Heart left ventricle (tissue), 16 donors: ENCODE results near the gene SERP2. TPM values are rescaled to one million over a fixed set of nuclear protein-coding genes. Genes with fewer than 3 reads are reported as not detected.

Source experiments
- ATAC-seq, 4 donors: fragments of 200-7000 bp; cut with Tn5 transposase; one replicate each; pipeline ENCODE4 v1.9.1; 2020 to 2022; ENCODE audit warnings: moderate library complexity in 4 of 4, mild to moderate bottlenecking in 3 of 4, moderate number of reproducible peaks in 1 of 4
- DNase-seq, 5 donors: peaks; one replicate each; pipeline ENCODE4 v3.0.0-alpha.2; 2020
- H3K27ac ChIP-seq, 12 donors: fragments of 200-600 bp; sonication (generic) in 4 of 12; one replicate each; pipeline versions ENCODE4 v1.5.0 to v1.8.0; 2016 to 2022; ENCODE audit warnings: mild to moderate bottlenecking in 2 of 12
- H3K27me3 ChIP-seq, 9 donors: fragments of 200-600 bp; sonication (generic) in 2 of 9; one replicate each; pipeline versions ENCODE4 v1.5.1 to v1.8.0; 2016 to 2022; ENCODE audit warnings: mild to moderate bottlenecking in 3 of 9
- H3K36me3 ChIP-seq, 9 donors: fragments of 200-600 bp; sonication (generic) in 2 of 9; one replicate each; pipeline versions ENCODE4 v1.5.0 to v1.8.0; 2018 to 2022; ENCODE audit warnings: mild to moderate bottlenecking in 2 of 9
- H3K4me1 ChIP-seq, 12 donors: fragments of 200-600 bp; sonication (generic) in 4 of 12; one replicate each; pipeline versions ENCODE4 v1.5.0 to v1.8.0; 2016 to 2022; ENCODE audit warnings: mild to moderate bottlenecking in 3 of 12
- H3K4me3 ChIP-seq, 12 donors: fragments of 200-600 bp; sonication (generic) in 4 of 12; one replicate each; pipeline versions ENCODE4 v1.5.0 to v1.8.0; 2017 to 2022; ENCODE audit warnings: mild to moderate bottlenecking in 9 of 12, moderate library complexity in 4 of 12
- H3K9me3 ChIP-seq, 12 donors: fragments of 200-600 bp; sonication (generic) in 4 of 12; one replicate each; pipeline versions ENCODE4 v1.5.0 to v1.8.0; 2016 to 2022; ENCODE audit warnings: mild to moderate bottlenecking in 1 of 12
- POLR2A ChIP-seq, 2 donors: fragments of 450-650 bp; IDR thresholded peaks; one replicate each; pipeline ENCODE4 v1.6.1; 2017; ENCODE audit warnings: antibody characterized with exemption in 2 of 2, mild to moderate bottlenecking in 2 of 2, moderate library complexity in 2 of 2
- WGBS, 4 donors: extraction: QIAGEN DNeasy Blood & Tissue Kit in 2 of 4; methylation state at CpG; one replicate each; pipeline versions ENCODE4 v1.1.5 to v1.1.7; 2013 to 2018; 5-methylcytosine and 5-hydroxymethylcytosine counted together
- intact Hi-C, 10 donors: fragments of 100-400 bp; cut with DNase I; formaldehyde crosslinking; loops; one replicate each; pipeline versions ENCODE4 v1.11.1 to v1.14.2; 2022
- polyA plus RNA-seq, 2 donors: library from polyadenylated mRNA; stranded (reverse); fragments of 200-250 nt; gene quantifications; one replicate each; pipeline ENCODE4 v1.2.3, GENCODE V29; 2013
- total RNA-seq, 9 donors: library from RNA; depleted of rRNA in 2 of 9; stranded (reverse); fragments of >200 nt in 2 of 9; fragmentation: NEBNext Ultra II Directional in 3 of 9; extraction: Animal tissue kit (Norgen Biotek cat#: 25700) in 3 of 9; gene quantifications; one replicate each; pipeline versions ENCODE4 v1.1.0 to v1.2.4, GENCODE V29; 2016 to 2023
- TF ChIP-seq, protein P1 (sequence below), 12 donors: fragments of 200-600 bp; sonication (generic) in 4 of 12; IDR thresholded peaks; one replicate each; pipeline versions ENCODE4 v1.5.0 to v1.8.0; 2018 to 2022; ENCODE audit warnings: antibody characterized with exemption in 12 of 12, mild to moderate bottlenecking in 5 of 12
- donor health status: ischemic (EF 13 %, LVEDD 7.1; RV severe dilation, severe dysfunction).
- donor health status: healthy with polysubstance abuse.
- donor health status: DM: no; HTN: yes; CAD: no.
- donor health status: DM: no; HTN: no; CAD: no.
- donor health status: ischemic (EF 25% LVEDD 6.9; RV normal size, moderate dysfunction).
- donor health status: ischemic (EF 25% LVEDD 5.7; RV mildly dilated, moderate dysfunction).
- donor health status: healthy.
- donor health status: DM: yes; HTN: yes; CAD: no.
- donor health status: ischemic (EF 35%, LVEDD 5.7; RV mildly dilated, moderate dysfunction).
- donor health status: nonischemic (EF 11% LVEDD 7.7; RV severe dilation, severe dysfunction).
- donor health status: DM: yes; HTN: yes; CAD: no.
- donor health status: PGD.
- donor health status: ischemic (EF 29% LVEDD 5.4; RV normal size, mild dysfunction).
- donor health status: nonischemic (EF 23%, LVEDD 6.1; RV moderate dilation, normal function).

SERP2 gene
- total and polyA plus RNA-seq, 11 donors = 9.6 to 16.6 (median 12.9) TPM

DNA sequence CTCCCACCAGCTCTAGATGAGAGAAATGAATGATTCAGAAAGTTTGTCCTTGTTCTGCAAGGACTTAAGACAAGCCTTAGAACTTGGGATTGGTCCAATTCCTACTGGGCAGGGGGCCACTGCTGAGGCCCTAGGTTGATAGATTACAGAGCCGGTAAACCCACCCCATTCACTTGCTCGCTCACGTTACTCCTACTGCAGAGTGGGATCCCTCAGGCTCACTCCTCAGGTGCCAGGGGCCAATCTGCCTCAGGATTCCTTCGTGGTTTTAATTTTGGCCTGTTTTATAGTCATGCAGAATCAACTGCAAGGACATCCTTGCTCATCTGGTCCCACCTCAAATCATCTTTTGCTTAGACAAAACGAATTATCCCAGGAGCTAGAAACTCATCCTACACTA, 59.0 kb downstream of the SERP2 start:
- Histone ChIP-seq H3K4me1 (peaks cover 0 to 39% (median 26%) of the 10 kb centered on the region in 12 donors), H3K4me3 (peak overlapping the region in 1 of 12 donors; percentile 73), H3K27me3 (no peaks in the 10 kb centered on the region), H3K36me3 (peaks cover 0 to 21% (median 15%) of the 10 kb centered on the region in 9 donors), H3K9me3 (no peaks in the 10 kb centered on the region), H3K27ac (peak overlapping the region in 3 of 12 donors; percentile 93 to 95 (median 93))
- DNase-seq (no peak), ATAC-seq (no peak)
- no peak for TF ChIP-seq POLR2A (IDR thresholded peaks at IDR 0.05)
- TF ChIP-seq, protein P1, sequence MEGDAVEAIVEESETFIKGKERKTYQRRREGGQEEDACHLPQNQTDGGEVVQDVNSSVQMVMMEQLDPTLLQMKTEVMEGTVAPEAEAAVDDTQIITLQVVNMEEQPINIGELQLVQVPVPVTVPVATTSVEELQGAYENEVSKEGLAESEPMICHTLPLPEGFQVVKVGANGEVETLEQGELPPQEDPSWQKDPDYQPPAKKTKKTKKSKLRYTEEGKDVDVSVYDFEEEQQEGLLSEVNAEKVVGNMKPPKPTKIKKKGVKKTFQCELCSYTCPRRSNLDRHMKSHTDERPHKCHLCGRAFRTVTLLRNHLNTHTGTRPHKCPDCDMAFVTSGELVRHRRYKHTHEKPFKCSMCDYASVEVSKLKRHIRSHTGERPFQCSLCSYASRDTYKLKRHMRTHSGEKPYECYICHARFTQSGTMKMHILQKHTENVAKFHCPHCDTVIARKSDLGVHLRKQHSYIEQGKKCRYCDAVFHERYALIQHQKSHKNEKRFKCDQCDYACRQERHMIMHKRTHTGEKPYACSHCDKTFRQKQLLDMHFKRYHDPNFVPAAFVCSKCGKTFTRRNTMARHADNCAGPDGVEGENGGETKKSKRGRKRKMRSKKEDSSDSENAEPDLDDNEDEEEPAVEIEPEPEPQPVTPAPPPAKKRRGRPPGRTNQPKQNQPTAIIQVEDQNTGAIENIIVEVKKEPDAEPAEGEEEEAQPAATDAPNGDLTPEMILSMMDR (IDR thresholded peaks at IDR 0.05) = no peak
- intact Hi-C loops = loop anchor here in 8 of 10 donors (5.0 to 10.0 kb wide), 7 partner anchors 40 to 288 kb away; partner anchors contain the start of gene SERP2 (in 1 of the 8)
- WGBS, 4 donors = 47 to 57% (median 53%) methylated on average over 5 of the region's 5 CpGs

DNA sequence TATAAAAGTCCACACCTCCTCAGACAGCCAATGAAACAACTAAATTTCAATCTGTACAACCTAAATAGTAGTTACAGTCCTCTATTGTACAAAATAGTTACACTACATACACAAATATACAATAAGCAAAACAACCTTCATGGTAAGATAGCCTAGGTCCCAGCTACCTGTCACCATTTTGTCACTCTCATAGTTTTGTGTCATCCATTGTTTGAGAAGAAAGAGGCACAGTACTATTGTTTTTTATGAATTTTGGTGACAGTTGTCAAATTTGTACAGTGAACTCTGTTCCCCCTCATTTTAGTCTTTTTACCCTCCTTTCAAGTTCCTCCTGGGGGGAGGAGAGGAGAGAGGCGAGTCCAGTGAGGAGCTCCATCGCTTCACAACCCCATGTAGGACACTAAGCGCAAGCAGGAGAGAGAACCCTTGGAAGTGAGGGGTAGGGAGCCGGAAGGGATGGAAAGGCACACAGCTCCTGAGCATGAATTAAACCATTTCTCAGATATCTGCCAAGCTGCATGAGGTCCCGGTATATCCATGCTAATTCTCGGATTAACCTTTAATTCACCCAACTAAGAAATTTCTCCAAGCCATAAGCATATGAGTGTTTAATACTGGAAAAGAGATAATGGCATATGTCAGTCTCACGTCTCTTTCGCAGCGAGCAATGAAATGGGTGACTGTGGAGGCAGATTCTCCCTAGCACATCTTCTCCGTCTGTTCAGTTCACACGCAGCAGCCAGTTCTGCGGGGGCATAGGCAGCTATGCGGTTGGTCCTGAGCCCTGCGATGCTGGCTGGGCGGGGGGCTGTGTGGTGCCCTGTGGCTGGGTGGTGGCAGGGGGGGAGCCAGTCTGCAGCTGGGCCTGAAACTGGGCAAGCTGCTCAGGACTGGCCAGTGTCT, 60.5 kb downstream of the SERP2 start:
- peaks cover 0 to 21% (median 15%) of the 10 kb centered on the region in 9 donors for H3K36me3 ChIP-seq
- H3K4me3 ChIP-seq = peak overlapping the region; percentile 60 to 87 (median 80)
- peaks cover 0 to 44% (median 28%) of the 10 kb centered on the region in 12 donors for H3K4me1 ChIP-seq
- no peaks in the 10 kb centered on the region for H3K27me3 ChIP-seq
- no peak for ATAC-seq
- peak overlapping the region; percentile 29 to 99 (median 96) for H3K27ac ChIP-seq
- DNase-seq = no peak
- H3K9me3 ChIP-seq = no peaks in the 10 kb centered on the region
- intact Hi-C loops = loop anchor here in 9 of 10 donors (2.0 to 10.0 kb wide), 10 partner anchors 42 to 325 kb away; partner anchors contain the start of gene SERP2 (in 1 of the 9)
- WGBS, 4 donors = 59 to 74% (median 66%) methylated on average over 15 of the region's 15 CpGs
- TF ChIP-seq, protein P1 (IDR thresholded peaks at IDR 0.05) = no peak
- no peak for TF ChIP-seq POLR2A (IDR thresholded peaks at IDR 0.05)

DNA sequence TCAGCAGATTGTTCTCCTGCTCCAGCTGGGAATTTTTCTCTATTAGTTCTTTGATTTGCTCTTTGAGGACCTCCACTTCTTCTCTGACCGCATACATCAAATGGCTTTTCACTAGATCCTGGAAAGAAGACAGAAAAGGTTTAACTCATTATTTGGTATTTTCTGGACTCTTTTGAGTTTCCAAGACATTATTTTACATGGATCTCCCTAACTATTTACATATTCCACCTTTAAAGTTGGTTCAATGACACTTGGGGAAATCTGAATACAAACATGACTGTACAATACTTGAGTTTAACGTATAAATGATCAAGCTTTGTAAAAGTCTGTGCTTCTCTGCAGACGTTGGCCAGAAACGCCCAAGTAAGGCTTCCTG, 61.1 kb downstream of the SERP2 start:
- DNase-seq = no peak

More for the DNA sequence above, 61.1 kb downstream of the SERP2 start:
- Histone ChIP-seq H3K27ac (peak overlapping the region; percentile 29 to 99 (median 96)), H3K36me3 (peaks cover 0 to 21% (median 15%) of the 10 kb centered on the region in 9 donors), H3K9me3 (no peaks in the 10 kb centered on the region), H3K4me3 (peak overlapping the region; percentile 60 to 87 (median 80)), H3K27me3 (no peaks in the 10 kb centered on the region), H3K4me1 (peaks cover 0 to 50% (median 29%) of the 10 kb centered on the region in 12 donors)
- TF ChIP-seq POLR2A (IDR thresholded peaks at IDR 0.05) = no peak
- TF ChIP-seq, protein P1 (IDR thresholded peaks at IDR 0.05) = no peak
- no peak for ATAC-seq
- intact Hi-C loops = loop anchor here (1.0 to 10.0 kb wide), 20 partner anchors 42 to 527 kb away; partner anchors contain the start of gene SERP2 (in 1 of the 10)
- 3 to 6% (median 5%) methylated on average over 4 of the region's 4 CpGs for WGBS, 4 donors
